OCI-LY7 (cell line): ENCODE measurements around the gene OLFM1. TPM values are rescaled to one million over a fixed set of nuclear protein-coding genes. Genes with fewer than 3 reads are reported as not detected.

Experiments
- BruUV-seq: library from RNA; stranded (reverse); fragments of 400-500 nt; replicated peaks from 2 replicates; lab custom pipeline; 2021; lab: Mats Ljungman, UMichigan
- CTCF ChIA-PET: fragments of 300-600 bp; sonication (Branson Sonifier 250); formaldehyde crosslinking; loops from one replicate; lab custom pipeline; 2022; ENCODE audit warnings: antibody characterized with exemption; ENCODE audit not compliant: unreplicated experiment; lab: Charles Lee
- POLR2A ChIA-PET: fragments of 300-600 bp; sonication (Branson Sonifier 250); formaldehyde crosslinking; loops from one replicate; lab custom pipeline; 2022; ENCODE audit warnings: antibody characterized with exemption; lab: Charles Lee
- DNase-seq: peaks from one replicate; pipeline ENCODE4 v3.0.0-alpha.2; 2015; ENCODE audit warnings: low spot score
- H2AFZ ChIP-seq: fragments of 200-600 bp; sonication (generic), shearing (Covaris generic); 2 replicates; pipeline ENCODE4 v1.6.1; 2014; ENCODE audit warnings: mild to moderate bottlenecking, antibody characterized with exemption, low read length, moderate library complexity
- H3K27ac ChIP-seq: fragments of 200-600 bp; sonication (generic); 2 replicates; pipeline ENCODE4 v1.5.1; 2014; ENCODE audit warnings: mixed run types, low read depth, mild to moderate bottlenecking, moderate library complexity, low read length, inconsistent platforms; ENCODE audit not compliant: poor library complexity, severe bottlenecking
- H3K36me3 ChIP-seq: fragments of 200-600 bp; sonication (generic); 2 replicates; pipeline ENCODE4 v1.6.1; 2014; ENCODE audit warnings: mild to moderate bottlenecking, antibody characterized with exemption, low read length, moderate library complexity, mixed read lengths; ENCODE audit not compliant: insufficient read depth
- H3K4me1 ChIP-seq: fragments of 200-600 bp; sonication (generic); 2 replicates; pipeline ENCODE4 v1.5.1; 2014; ENCODE audit warnings: mild to moderate bottlenecking, low read length; ENCODE audit not compliant: insufficient read depth, poor library complexity, severe bottlenecking
- H3K4me2 ChIP-seq: fragments of 200-600 bp; sonication (generic); 2 replicates; pipeline ENCODE4 v1.6.1; 2014; ENCODE audit warnings: mild to moderate bottlenecking, low read length
- H3K4me3 ChIP-seq: fragments of 200-600 bp; sonication (generic); 2 replicates; pipeline ENCODE4 v1.5.1; 2014; ENCODE audit warnings: mild to moderate bottlenecking, low read depth, low read length; ENCODE audit not compliant: poor library complexity, severe bottlenecking
- H3K79me2 ChIP-seq: fragments of 200-600 bp; sonication (generic); 2 replicates; pipeline ENCODE4 v1.6.1; 2016; ENCODE audit warnings: low read depth, mild to moderate bottlenecking, low read length, moderate library complexity, mixed read lengths; ENCODE audit not compliant: insufficient read depth
- H3K9me2 ChIP-seq: fragments of 200-600 bp; sonication (generic); 2 replicates; pipeline ENCODE4 v1.6.1; 2016; ENCODE audit warnings: mild to moderate bottlenecking, low read length, mixed read lengths; ENCODE audit not compliant: insufficient read depth
- H3K9me3 ChIP-seq: fragments of 200-600 bp; sonication (generic); 2 replicates; pipeline ENCODE4 v1.6.1; 2014; ENCODE audit warnings: mild to moderate bottlenecking, mixed run types, low read length, mixed read lengths
- H4K20me1 ChIP-seq: fragments of 200-600 bp; sonication (generic); 2 replicates; pipeline ENCODE4 v1.6.1; 2014; ENCODE audit warnings: mild to moderate bottlenecking, antibody characterized with exemption, low read length, moderate library complexity, mixed read lengths; ENCODE audit not compliant: insufficient read depth
- EZH2phosphoT487 ChIP-seq: fragments of 200-600 bp; sonication (generic); IDR thresholded peaks from 2 replicates; pipeline ENCODE4 v1.6.1; 2018; ENCODE audit warnings: low read depth, borderline replicate concordance, mild to moderate bottlenecking, mixed run types, antibody characterized with exemption, low read length, moderate library complexity, mixed read lengths
- intact Hi-C: fragments of 100-400 bp; cut with micrococcal nuclease; formaldehyde crosslinking; loops from one replicate; pipeline ENCODE4 v1.10.0; 2022; ENCODE audit not compliant: unreplicated experiment
- total RNA-seq, 2 experiments: library from RNA; depleted of rRNA in 1 of 2; stranded (reverse); fragments of >200 nt in 1 of 2; shearing (Covaris generic) in 1 of 2; gene quantifications; 2 replicates each; pipeline ENCODE4 v1.2.3, GENCODE V29; 2014 to 2022
- TF ChIP-seq, protein P1 (sequence below): fragments of 200-600 bp; sonication (generic); conservative IDR thresholded peaks from 2 replicates; pipeline ENCODE4 v1.5.1; 2014; ENCODE audit warnings: mild to moderate bottlenecking, antibody characterized with exemption, low read length, moderate library complexity, mixed read lengths

Gene OLFM1
- total RNA-seq, 2 experiments from 2014 or later, result not detected

DNA sequence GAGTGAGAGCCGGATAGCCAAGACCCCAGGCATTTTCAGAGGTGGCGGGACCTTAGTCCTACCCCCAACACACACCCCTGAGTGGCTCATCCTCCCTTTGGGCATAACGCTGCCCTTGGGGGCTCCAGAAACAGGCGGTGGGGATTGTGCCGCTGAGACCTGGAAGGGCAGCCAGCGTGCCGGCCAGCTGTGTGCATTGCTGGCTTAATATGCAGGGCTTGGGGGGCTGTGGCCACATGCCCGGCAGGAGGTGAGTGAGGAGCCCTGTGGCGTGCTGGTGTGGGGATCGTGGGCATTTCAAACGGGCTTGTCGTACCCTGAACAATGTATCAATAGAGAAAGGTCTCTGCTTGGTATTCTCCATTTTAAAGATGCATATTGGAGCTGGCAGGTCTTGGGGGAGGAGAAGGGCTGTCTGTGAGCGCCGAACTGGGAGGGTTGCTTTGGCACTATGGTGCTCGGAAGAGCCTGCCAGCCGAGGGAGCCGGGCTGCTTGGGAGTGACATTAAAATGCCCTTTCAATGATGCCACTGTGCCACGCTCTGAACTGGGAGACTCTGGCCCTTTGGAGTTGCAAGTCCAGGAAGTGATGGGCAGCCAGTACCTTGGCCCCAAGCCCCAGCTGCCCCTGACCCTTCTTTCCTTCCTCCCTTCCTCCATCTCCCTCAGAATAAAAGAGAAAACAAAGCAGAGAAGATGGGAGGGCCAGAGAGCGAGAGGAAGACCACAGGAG lies 11.2 kb upstream of the OLFM1 start:
- intact Hi-C loops, result no loop called here
- Histone ChIP-seq H3K27ac (no peak overlapping the region), H3K36me3 (no peaks in the 10 kb centered on the region), H3K79me2 (no peaks in the 10 kb centered on the region), H2AFZ (no peak overlapping the region), H3K4me2 (no peak overlapping the region), H4K20me1 (no peaks in the 10 kb centered on the region), H3K9me3 (no peaks in the 10 kb centered on the region), H3K9me2 (no peaks in the 10 kb centered on the region), H3K4me3 (no peak overlapping the region), H3K4me1 (no peaks in the 10 kb centered on the region)
- DNase-seq, result no peak
- BruUV-seq, result no TSS peak
- ChIA-PET CTCF (no interaction called here), POLR2A (no interaction called here)
- no peak for TF ChIP-seq EZH2phosphoT487
- TF ChIP-seq, protein P1, sequence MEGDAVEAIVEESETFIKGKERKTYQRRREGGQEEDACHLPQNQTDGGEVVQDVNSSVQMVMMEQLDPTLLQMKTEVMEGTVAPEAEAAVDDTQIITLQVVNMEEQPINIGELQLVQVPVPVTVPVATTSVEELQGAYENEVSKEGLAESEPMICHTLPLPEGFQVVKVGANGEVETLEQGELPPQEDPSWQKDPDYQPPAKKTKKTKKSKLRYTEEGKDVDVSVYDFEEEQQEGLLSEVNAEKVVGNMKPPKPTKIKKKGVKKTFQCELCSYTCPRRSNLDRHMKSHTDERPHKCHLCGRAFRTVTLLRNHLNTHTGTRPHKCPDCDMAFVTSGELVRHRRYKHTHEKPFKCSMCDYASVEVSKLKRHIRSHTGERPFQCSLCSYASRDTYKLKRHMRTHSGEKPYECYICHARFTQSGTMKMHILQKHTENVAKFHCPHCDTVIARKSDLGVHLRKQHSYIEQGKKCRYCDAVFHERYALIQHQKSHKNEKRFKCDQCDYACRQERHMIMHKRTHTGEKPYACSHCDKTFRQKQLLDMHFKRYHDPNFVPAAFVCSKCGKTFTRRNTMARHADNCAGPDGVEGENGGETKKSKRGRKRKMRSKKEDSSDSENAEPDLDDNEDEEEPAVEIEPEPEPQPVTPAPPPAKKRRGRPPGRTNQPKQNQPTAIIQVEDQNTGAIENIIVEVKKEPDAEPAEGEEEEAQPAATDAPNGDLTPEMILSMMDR, result no peak

DNA sequence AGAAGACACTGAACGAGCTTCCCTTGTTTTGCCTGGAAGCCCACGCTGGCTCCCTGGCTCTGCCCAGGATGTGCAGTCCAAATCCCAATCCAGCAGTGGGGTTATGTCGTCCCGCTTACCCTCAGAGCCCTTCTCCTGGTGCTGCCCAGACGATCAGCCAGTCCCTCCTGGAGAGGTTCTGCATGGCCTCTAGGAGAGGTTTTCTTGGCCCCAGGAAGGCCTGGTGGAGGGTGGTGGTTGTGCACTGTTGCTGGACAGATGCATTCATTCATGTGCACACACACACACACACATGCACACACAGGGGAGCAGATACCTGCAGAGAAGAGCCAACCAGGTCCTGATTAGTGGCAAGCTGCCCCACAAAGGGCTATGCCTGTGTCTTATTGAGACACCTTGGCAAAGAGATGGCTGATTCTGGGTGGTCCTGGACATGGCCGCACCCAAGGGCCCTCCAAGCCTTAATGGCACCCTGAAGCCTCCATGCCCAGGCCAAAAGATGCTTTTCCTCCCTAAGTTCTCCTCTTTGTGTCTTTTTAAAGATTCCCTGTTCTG lies 10.5 kb upstream of the OLFM1 start:
- no peak overlapping the region for H3K4me3 ChIP-seq
- H3K4me2 ChIP-seq, result no peak overlapping the region
- POLR2A ChIA-PET, result no interaction called here
- no peaks in the 10 kb centered on the region for H3K9me2 ChIP-seq
- no peaks in the 10 kb centered on the region for H3K9me3 ChIP-seq
- intact Hi-C loops, result no loop called here
- no peak overlapping the region for H3K27ac ChIP-seq
- H3K36me3 ChIP-seq, result no peaks in the 10 kb centered on the region
- no TSS peak for BruUV-seq
- no peak overlapping the region for H2AFZ ChIP-seq
- H3K4me1 ChIP-seq, result no peaks in the 10 kb centered on the region
- H3K79me2 ChIP-seq, result no peaks in the 10 kb centered on the region
- CTCF ChIA-PET, result no interaction called here
- no peak for DNase-seq
- no peak for TF ChIP-seq EZH2phosphoT487
- TF ChIP-seq, protein P1, result no peak
- H4K20me1 ChIP-seq, result no peaks in the 10 kb centered on the region

DNA sequence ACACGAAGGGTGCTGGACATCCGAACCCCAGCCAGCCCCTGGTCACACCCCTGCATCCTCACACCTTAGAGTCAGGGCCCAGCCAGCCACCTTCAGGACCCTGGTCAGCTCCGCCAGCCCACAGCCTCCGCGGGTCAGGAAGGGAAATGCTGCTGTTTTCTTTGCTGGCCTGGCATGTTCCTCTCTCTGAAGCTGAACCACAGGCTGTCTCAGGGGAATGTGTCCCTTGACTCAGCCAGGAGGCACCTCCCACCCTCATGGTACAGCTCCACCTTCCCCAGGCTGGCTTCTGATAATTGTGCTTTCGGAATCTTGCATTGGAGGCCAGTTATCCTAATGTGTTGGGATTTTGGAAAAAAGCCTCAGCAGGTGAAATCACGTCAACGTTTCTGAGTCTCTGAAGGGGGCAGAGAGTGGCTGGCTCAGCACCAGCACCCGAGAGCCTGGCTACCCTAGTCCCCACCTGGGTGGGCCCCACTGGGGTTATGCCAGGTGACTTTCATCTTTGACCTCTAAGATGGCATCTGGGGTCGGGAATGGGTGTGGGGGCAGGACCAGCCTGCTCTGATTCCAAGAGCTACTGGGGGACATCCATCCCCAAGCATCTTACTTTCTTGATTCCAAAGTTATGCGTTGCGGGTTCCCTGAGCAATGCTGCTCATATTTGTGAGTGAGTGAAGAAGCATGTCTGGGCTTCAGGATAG lies 9.8 kb upstream of the OLFM1 start:
- no peak for DNase-seq
- no TSS peak for BruUV-seq
- H3K36me3 ChIP-seq, result no peaks in the 10 kb centered on the region

More for the DNA sequence above, 9.8 kb upstream of the OLFM1 start:
- intact Hi-C loops, result no loop called here
- POLR2A ChIA-PET, result no interaction called here
- TF ChIP-seq, protein P1, result no peak
- no peak for TF ChIP-seq EZH2phosphoT487
- no peaks in the 10 kb centered on the region for H3K9me2 ChIP-seq
- H3K9me3 ChIP-seq, result no peaks in the 10 kb centered on the region
- CTCF ChIA-PET, result no interaction called here
- H3K4me1 ChIP-seq, result no peaks in the 10 kb centered on the region
- no peak overlapping the region for H2AFZ ChIP-seq
- H4K20me1 ChIP-seq, result no peaks in the 10 kb centered on the region
- no peak overlapping the region for H3K4me3 ChIP-seq
- no peak overlapping the region for H3K4me2 ChIP-seq
- no peak overlapping the region for H3K27ac ChIP-seq
- H3K79me2 ChIP-seq, result no peaks in the 10 kb centered on the region
